Measurements from ENCODE around the gene IPCEF1.
A peak's percentile ranks its signal among the peaks of the same experiment; 100 is the strongest.

Gene IPCEF1

GRCh38 chr6:154243793-154244750 lies 112.5 kb downstream of the IPCEF1 start:
- DNase-seq: no peak

- no peak for DNase-seq
Observed at GRCh38 chr6:154242617-154243357, 113.8 kb downstream of the IPCEF1 start.

- DNase-seq: peak; percentile 19
Observed at GRCh38 chr6:154241581-154241980, 115.0 kb downstream of the IPCEF1 start.

GRCh38 chr6:154241061-154241460 lies 115.5 kb downstream of the IPCEF1 start:
- peak; percentile 69 for DNase-seq

- DNase-seq: peak; percentile 46
Observed at GRCh38 chr6:154239392-154239791, 117.2 kb downstream of the IPCEF1 start.

GRCh38 chr6:154238831-154239230 lies 117.8 kb downstream of the IPCEF1 start:
- DNase-seq: peak; percentile 36

- no peak for DNase-seq
Observed at GRCh38 chr6:154236646-154237301, 119.8 kb downstream of the IPCEF1 start.

- peak; percentile 69 for DNase-seq
Observed at GRCh38 chr6:154234019-154234772, 122.4 kb downstream of the IPCEF1 start.

GRCh38 chr6:154233383-154233782 lies 123.2 kb downstream of the IPCEF1 start:
- no peak for DNase-seq

GRCh38 chr6:154232013-154232910 lies 124.3 kb downstream of the IPCEF1 start:
- DNase-seq: no peak

- DNase-seq: peak; percentile 41
Observed at GRCh38 chr6:154230910-154231595, 125.5 kb downstream of the IPCEF1 start.

- DNase-seq: peak; percentile 45
Observed at GRCh38 chr6:154230393-154230792, 126.2 kb downstream of the IPCEF1 start.

GRCh38 chr6:154229786-154230185 lies 126.8 kb downstream of the IPCEF1 start:
- peak; percentile 82 for DNase-seq

GRCh38 chr6:154228521-154228905 lies 128.1 kb downstream of the IPCEF1 start:
- DNase-seq: no peak

GRCh38 chr6:154227862-154228520 lies 128.6 kb downstream of the IPCEF1 start:
- no peak for DNase-seq

- DNase-seq: no peak
Observed at GRCh38 chr6:154226461-154226860, 130.1 kb downstream of the IPCEF1 start.

GRCh38 chr6:154223296-154223695 lies 133.3 kb downstream of the IPCEF1 start:
- no peak for DNase-seq

GRCh38 chr6:154222716-154223115 lies 133.9 kb downstream of the IPCEF1 start:
- DNase-seq: no peak

GRCh38 chr6:154219250-154219649 lies 137.4 kb downstream of the IPCEF1 start:
- no peak for DNase-seq

- DNase-seq: no peak
Observed at GRCh38 chr6:154218787-154219186, 137.8 kb downstream of the IPCEF1 start.
